Activated CD4-positive, alpha-beta T cell treated with anti-CD3 and anti-CD28 coated beads, Interleukin-2, Interleukin-6, amounts not matched to agents 100 ng/mL and 50 ng/mL, durations not matched to agents 16 hours and 8 hours (primary cell): Measurements from ENCODE around the gene SPIRE2.
A peak's percentile ranks its signal among the peaks of the same experiment; 100 is the strongest.
"Not testable (repeated sequence)": the region's sequence is repeated elsewhere in the genome, so short reads cannot be mapped to it uniquely, and the experiment has no call there.

ENCODE experiments used
- DNase-seq: peaks from one replicate; pipeline ENCODE4 v3.0.0-alpha.2; 2020

SPIRE2 gene

GRCh38 chr16:89828199-89828869, at the start of gene SPIRE2:
Gene SPIRE2 (plus strand): TSS chr16:89828475. CDS start chr16:89828551, 76 bp downstream.
- peak; percentile 65 for DNase-seq

GRCh38 chr16:89779231-89779908, 48.9 kb upstream of the SPIRE2 start:
- DNase-seq = no peak

DNA sequence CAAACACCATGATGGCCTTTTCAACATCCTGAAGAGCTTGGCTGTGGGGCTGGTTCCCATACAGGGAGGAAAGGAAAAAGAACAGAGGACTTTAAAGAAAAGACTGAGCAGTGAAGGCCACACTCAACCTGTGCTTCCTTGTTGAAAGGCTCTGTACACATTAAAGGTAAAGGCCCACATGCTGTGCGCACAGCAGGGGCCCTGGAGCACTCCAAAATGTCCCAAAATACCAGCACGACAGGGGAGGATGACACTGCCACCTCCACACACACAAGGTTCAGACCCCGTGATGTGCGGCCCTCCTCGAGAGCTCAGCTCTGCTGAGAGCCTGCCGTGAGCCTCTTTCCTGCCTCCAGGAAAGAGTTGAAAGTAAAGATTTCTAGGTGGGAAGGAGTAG, 48.4 kb upstream of the SPIRE2 start:
- no peak for DNase-seq

DNA sequence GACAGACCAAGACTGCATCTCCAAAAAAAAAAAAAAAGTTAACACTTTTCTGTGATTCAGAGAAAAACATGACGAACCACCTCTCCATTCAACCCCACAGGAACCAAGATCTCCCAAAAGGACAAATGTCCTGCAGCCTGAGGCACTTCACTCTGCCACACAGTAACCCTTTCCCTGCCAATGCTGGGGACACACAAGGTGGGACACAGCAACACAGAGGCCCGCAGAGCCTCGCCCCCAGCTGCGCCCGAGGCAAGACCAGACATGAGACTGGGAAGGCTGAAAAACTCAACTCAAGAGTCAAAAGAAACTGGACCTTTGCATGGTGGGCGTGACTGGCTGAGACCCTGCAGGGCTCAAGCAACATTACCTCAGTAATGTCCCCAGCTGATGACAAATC, 45.8 kb upstream of the SPIRE2 start:
- no peak for DNase-seq

GRCh38 chr16:89783952-89784351, 44.3 kb upstream of the SPIRE2 start:
- not testable (repeated sequence) for DNase-seq

GRCh38 chr16:89784406-89784805, 43.9 kb upstream of the SPIRE2 start:
- DNase-seq = no peak

- no peak for DNase-seq
Observed at GRCh38 chr16:89785523-89786155, 42.6 kb upstream of the SPIRE2 start.

GRCh38 chr16:89786474-89787364, 41.6 kb upstream of the SPIRE2 start:
- no peak for DNase-seq

- no peak for DNase-seq
Observed at GRCh38 chr16:89787365-89787805, 40.9 kb upstream of the SPIRE2 start.

GRCh38 chr16:89791278-89791995, 36.8 kb upstream of the SPIRE2 start:
- no peak for DNase-seq

- DNase-seq = peak; percentile 43
Observed at GRCh38 chr16:89793092-89793491, 35.2 kb upstream of the SPIRE2 start.

- no peak for DNase-seq
Observed at GRCh38 chr16:89793955-89794354, 34.3 kb upstream of the SPIRE2 start.

DNA sequence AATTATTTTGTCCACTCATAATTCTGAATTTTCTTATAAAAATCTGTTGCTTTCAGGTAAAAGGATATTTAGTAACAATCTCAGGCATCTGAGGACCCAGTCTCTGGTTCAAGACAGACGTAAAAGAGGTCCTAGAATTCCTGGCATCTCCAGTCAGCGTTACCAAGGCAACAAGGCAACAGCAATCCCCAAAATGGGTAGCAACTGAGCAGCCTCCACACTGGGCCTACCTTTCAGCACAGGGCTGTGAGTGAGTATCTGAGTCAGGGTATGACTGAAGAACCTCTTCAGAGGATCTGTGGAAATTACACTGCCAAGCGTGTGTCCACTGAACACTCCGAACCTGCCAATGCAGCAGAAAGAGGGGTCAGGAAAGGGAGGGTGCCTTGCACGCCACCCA, 32.6 kb upstream of the SPIRE2 start:
- no peak for DNase-seq

DNA sequence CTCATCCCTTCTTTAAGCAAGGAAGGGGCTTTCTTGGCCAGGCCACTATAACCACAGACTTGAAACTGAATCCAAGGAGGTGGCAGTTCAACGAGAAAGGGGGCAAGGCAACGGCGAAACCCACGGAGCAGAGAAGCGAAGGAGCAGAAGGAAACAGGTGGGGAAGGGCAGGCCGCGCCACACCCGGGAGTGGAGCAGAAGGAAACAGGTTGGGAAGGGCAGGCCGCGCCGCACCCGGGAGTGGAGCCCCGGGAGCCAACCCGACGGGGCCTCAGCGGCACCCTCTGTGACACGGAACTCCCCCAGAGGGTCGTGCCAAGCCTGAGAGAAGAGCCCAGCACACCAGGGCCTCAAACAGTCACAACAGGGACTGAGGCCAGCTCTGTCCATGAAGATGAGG, 32.2 kb upstream of the SPIRE2 start:
- DNase-seq = no peak

DNA sequence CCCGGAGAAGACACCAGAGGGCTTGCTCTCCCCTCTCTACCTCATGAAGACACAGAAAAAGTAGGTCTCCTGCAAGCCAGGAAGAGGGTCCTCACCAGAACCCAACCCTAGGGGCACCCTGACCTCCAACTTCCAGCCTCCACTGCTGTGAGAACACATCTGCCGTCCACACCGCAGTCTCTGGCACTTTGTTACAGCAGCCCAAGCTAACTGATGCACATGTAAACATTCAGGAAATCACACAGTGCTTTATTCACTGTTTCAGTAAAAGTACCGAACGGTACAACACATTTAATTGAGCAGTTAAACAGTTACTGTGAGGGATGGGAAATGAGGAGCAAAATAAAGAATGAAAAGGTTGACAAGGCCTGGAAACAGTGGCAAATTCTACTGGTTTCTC, 30.1 kb upstream of the SPIRE2 start:
- DNase-seq = no peak

DNA sequence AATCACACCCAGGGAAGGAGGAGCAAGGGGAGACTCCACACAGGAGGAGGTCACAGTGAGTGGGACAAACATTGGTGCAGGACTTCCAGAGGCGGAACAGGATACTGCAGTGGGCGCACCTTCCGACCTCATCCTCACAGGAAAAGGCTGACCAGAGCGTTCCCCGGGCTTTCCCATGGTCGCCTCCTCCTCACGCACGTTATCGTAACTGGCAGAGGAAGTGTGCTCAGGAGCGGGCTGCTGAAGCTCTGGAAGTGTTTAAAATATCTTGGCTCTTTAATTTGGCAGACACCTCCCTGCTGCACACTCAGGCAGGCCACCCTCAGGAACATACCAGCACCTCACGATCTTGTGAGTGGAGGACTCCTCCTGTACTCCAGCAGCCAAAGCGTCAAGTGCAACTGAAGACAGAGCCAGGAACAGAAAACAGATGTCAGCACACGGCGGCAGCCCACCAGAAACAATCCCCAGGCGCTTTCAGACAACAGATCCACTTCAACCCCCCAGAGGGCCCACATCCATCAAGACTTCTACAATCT, 29.4 kb upstream of the SPIRE2 start:
- no peak for DNase-seq

GRCh38 chr16:89801800-89802199, 26.5 kb upstream of the SPIRE2 start:
- DNase-seq = no peak

DNA sequence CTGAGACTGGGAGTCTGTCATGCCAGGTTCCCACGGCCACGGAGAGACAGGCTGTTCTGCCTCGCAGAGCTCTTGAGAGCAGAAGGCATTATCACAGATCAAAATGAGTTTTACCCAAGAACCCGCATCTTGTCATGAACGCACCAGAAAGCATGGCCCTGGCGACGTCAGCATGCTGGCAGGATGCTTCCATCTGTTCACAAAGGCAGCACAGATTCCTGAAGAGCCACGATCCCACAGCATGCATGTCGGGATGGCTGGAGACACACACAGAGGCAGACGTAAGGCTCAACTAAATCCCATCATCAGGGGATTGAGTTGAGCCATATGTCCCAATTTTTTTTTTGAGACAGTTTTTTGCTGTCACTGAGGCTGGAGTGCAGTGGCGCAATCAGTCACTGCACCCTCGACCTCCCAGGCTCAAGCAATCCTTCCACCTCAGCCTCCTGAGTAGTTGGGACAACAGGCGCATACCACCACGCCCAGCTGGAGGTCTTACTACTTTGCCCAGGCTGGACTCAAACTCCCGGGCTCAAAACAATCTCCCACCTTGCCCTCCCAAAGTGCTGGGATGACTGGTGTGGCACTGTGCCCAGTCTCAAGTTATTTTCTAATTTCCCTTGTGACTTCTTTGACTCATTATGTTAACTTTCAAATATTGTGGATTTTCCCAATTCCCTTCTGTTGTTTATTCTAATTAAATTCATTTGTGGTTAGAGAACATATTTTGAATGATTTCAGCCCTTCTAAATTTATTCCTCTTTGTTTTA, 23.0 kb upstream of the SPIRE2 start:
- DNase-seq = no peak

DNA sequence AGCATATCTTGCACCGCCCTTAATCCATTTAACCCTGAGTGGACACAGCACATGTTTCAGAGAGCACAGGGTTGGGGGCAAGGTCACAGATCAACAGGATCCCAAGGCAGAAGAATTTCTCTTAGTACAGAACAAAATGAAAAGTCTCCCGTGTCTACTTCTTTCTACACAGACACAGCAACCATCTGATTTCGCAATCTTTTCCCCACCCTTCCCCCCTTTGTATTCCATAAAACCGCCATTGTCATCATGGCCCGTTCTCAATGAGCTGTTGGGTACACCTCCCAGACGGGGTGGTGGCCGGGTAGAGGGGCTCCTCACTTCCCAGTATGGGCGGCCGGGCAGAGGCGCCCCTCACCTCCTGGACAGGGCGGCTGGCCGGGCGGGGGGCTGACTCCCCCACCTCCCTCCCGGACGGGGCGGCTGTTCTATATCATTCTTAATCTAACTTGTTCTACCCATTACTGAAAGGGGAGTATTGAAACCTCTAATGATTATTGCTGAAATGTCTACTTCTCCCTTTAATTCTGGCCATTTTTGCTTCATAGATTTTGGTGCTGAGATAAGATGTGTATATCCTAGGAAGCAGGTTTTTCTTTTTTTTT, 21.6 kb upstream of the SPIRE2 start:
- not testable (repeated sequence) for DNase-seq

DNA sequence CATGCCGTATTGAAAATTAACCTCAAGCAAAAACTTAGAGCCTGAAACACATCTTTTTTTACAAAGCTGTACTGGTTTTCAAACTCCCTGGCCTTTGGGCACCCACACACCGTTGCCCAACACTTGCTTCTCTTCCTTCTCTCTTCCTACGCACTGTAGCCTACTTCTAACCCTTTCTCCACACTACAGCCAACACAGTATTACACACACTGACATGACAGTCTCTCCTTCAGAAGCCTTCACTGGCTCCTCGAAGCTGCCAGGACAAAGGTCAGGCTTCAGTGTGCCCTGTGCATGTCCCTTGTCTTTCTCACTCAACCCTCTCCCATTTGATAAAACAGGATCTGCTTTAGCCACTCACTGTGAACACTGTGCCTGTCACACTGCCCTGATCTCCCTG, 19.8 kb upstream of the SPIRE2 start:
- no peak for DNase-seq

DNA sequence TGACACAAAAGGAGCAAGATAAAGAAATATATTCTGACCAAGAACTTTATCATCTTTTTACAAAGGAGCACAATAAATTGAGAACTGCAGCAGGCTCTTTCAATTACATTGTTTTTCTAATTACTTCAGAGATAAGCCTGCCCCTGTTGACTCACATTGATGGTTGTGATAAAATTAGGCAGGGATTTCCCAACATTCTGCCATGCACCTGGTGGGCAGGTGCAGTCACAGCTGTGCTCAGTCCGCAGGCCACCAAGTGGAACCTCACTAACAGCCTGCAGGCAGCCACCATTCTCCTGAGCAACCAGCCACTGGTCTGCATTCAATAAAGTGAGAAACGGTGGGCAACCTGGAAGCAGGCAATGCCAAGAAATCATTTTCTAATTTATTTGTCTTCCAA, 17.0 kb upstream of the SPIRE2 start:
- DNase-seq = no peak
